DND-41 (cell line): ENCODE measurements around the gene TMEM39A.

Experiments used
- ATAC-seq: fragments of 200-7000 bp; cut with Tn5 transposase; 3 replicates; pipeline ENCODE4 v1.9.1; 2021; ENCODE audit warnings: low read depth; ENCODE audit not compliant: insufficient read depth
- DNase-seq: peaks from one replicate; pipeline ENCODE4 v3.0.0-alpha.2; 2020
- H2AFZ ChIP-seq: 2 replicates; pipeline ENCODE4 v1.6.0; 2012; ENCODE audit warnings: low read depth, low read length
- H3K27ac ChIP-seq: 2 replicates; pipeline ENCODE4 v1.5.1; 2012; ENCODE audit warnings: low read length, inconsistent platforms
- H3K27me3 ChIP-seq: fragments of 200-600 bp; sonication (generic); 2 replicates; pipeline ENCODE4 v1.6.0; 2012; ENCODE audit warnings: low read length, mild to moderate bottlenecking, inconsistent platforms; ENCODE audit not compliant: insufficient read depth, poor library complexity
- H3K36me3 ChIP-seq: 2 replicates; pipeline ENCODE4 v1.5.1; 2012; ENCODE audit warnings: low read length, inconsistent platforms; ENCODE audit not compliant: insufficient read depth
- H3K4me1 ChIP-seq: 2 replicates; pipeline ENCODE4 v1.5.1; 2012; ENCODE audit warnings: mild to moderate bottlenecking, low read length; ENCODE audit not compliant: insufficient read depth
- H3K4me2 ChIP-seq: 2 replicates; pipeline ENCODE4 v1.6.0; 2012; ENCODE audit warnings: mild to moderate bottlenecking, moderate library complexity, low read length, inconsistent platforms; ENCODE audit not compliant: insufficient read depth
- H3K4me3 ChIP-seq, 2 experiments: fragments of 200-600 bp in 1 of 2; shearing (Covaris generic) in 1 of 2; 2 replicates each; pipeline ENCODE4 v1.5.1; 2012 to 2016; ENCODE audit warnings: inconsistent platforms in 2 of 2, low read length in 2 of 2, mild to moderate bottlenecking in 2 of 2, low read depth in 1 of 2, moderate library complexity in 1 of 2
- H3K79me2 ChIP-seq: 2 replicates; pipeline ENCODE4 v1.6.0; 2012; ENCODE audit warnings: low read length, inconsistent platforms; ENCODE audit not compliant: insufficient read depth
- H3K9ac ChIP-seq: 2 replicates; pipeline ENCODE4 v1.6.0; 2012; ENCODE audit warnings: low read depth, mild to moderate bottlenecking, inconsistent platforms, low read length, moderate library complexity
- H3K9me3 ChIP-seq: 2 replicates; pipeline ENCODE4 v1.5.1; 2012; ENCODE audit warnings: low read length, moderate library complexity, mild to moderate bottlenecking, inconsistent platforms; ENCODE audit not compliant: insufficient read depth, severe bottlenecking
- H4K20me1 ChIP-seq: 2 replicates; pipeline ENCODE4 v1.6.0; 2012; ENCODE audit warnings: low read length; ENCODE audit not compliant: insufficient read depth
- CTCF ChIP-seq: IDR thresholded peaks from 2 replicates; pipeline ENCODE4 v1.5.1; 2012; ENCODE audit warnings: borderline replicate concordance, low read length, moderate library complexity, mild to moderate bottlenecking; ENCODE audit not compliant: poor library complexity, severe bottlenecking; ENCODE audit errors: extremely low read depth
- EZH2 ChIP-seq: IDR thresholded peaks from 3 replicates; pipeline ENCODE4 v1.6.1; 2012; ENCODE audit warnings: borderline replicate concordance, low read depth, mild to moderate bottlenecking, moderate library complexity, low read length, inconsistent platforms; ENCODE audit not compliant: severe bottlenecking

The TMEM39A gene

GRCh38 chr3:119483101-119483500 is 19.7 kb upstream of the TMEM39A start:
- Histone ChIP-seq H3K4me3 (no peak overlapping the region), H3K4me1 (no peaks in the 10 kb centered on the region), H2AFZ (no peak overlapping the region), H3K79me2 (no peaks in the 10 kb centered on the region), H3K4me2 (no peak overlapping the region), H3K27me3 (no peaks in the 10 kb centered on the region), H3K27ac (no peak overlapping the region), H4K20me1 (no peaks in the 10 kb centered on the region), H3K36me3 (peaks cover 50% of the 10 kb centered on the region), H3K9me3 (no peaks in the 10 kb centered on the region), H3K9ac (no peak overlapping the region)
- TF ChIP-seq CTCF, result no peak
- TF ChIP-seq EZH2, result no peak
- ATAC-seq (no peak), DNase-seq (no peak)

- Histone ChIP-seq H2AFZ (no peak overlapping the region), H3K27me3 (no peaks in the 10 kb centered on the region), H3K36me3 (peaks cover 51% of the 10 kb centered on the region), H3K4me2 (no peak overlapping the region), H3K27ac (no peak overlapping the region), H3K79me2 (no peaks in the 10 kb centered on the region), H4K20me1 (no peaks in the 10 kb centered on the region), H3K9me3 (no peaks in the 10 kb centered on the region), H3K9ac (no peak overlapping the region), H3K4me1 (no peaks in the 10 kb centered on the region), H3K4me3 (no peak overlapping the region)
- TF ChIP-seq CTCF, result no peak
- no peak for TF ChIP-seq EZH2
- no peak for DNase-seq
- ATAC-seq, result no peak
Measured at GRCh38 chr3:119481079-119481478, 17.7 kb upstream of the TMEM39A start.

GRCh38 chr3:119470866-119471265 is 7.5 kb upstream of the TMEM39A start:
- no peaks in the 10 kb centered on the region for H3K9me3 ChIP-seq
- DNase-seq, result no peak
- H3K4me1 ChIP-seq, result peaks cover 27% of the 10 kb centered on the region
- H3K27me3 ChIP-seq, result no peaks in the 10 kb centered on the region
- H3K36me3 ChIP-seq, result peaks cover 35% of the 10 kb centered on the region
- H3K4me3 ChIP-seq, result 0 out of 4 replicates have a peak overlapping the region, but pooled peaks of 1 of the 2 experiments have one; percentile 18
- 0 out of 2 replicates have a peak overlapping the region, but pooled peaks have one; percentile 25 for H3K27ac ChIP-seq
- peak overlapping the region; percentile 87 for H3K4me2 ChIP-seq
- TF ChIP-seq CTCF (no peak), EZH2 (no peak)
- no peak overlapping the region for H2AFZ ChIP-seq
- no peak overlapping the region; the same call in 1 of the 2 replicates for H3K9ac ChIP-seq
- peaks cover 31% of the 10 kb centered on the region for H3K79me2 ChIP-seq
- ATAC-seq, result no peak
- H4K20me1 ChIP-seq, result no peaks in the 10 kb centered on the region
